Fibroblast of villous mesenchyme (primary cell): ENCODE data around the gene MPIG6B. TPM values are rescaled to one million over a fixed set of nuclear protein-coding genes. Genes with fewer than 3 reads are reported as not detected.

Experiments used
- DNase-seq: peaks from one replicate; pipeline ENCODE4 v3.0.0-alpha.2; 2010; ENCODE audit warnings: low read depth
- H3K4me3 ChIP-seq: 2 replicates; pipeline ENCODE4 v1.5.1; 2011; ENCODE audit warnings: low read depth, mild to moderate bottlenecking, low read length
- total RNA-seq: library from RNA; depleted of rRNA; stranded (reverse); fragments of >200 nt; gene quantifications from 2 replicates; pipeline ENCODE4 v1.2.3, GENCODE V29; 2012
- TF ChIP-seq, protein P1 (sequence below): IDR thresholded peaks from 2 replicates; pipeline ENCODE4 v1.5.1; 2012; ENCODE audit warnings: low read depth, mild to moderate bottlenecking, low read length; ENCODE audit not compliant: insufficient read depth

Gene MPIG6B
- total RNA-seq, 1 donor, result not detected

GRCh38 chr6:31749301-31750036 is 26.3 kb downstream of the MPIG6B start:
- TF ChIP-seq, protein P1, sequence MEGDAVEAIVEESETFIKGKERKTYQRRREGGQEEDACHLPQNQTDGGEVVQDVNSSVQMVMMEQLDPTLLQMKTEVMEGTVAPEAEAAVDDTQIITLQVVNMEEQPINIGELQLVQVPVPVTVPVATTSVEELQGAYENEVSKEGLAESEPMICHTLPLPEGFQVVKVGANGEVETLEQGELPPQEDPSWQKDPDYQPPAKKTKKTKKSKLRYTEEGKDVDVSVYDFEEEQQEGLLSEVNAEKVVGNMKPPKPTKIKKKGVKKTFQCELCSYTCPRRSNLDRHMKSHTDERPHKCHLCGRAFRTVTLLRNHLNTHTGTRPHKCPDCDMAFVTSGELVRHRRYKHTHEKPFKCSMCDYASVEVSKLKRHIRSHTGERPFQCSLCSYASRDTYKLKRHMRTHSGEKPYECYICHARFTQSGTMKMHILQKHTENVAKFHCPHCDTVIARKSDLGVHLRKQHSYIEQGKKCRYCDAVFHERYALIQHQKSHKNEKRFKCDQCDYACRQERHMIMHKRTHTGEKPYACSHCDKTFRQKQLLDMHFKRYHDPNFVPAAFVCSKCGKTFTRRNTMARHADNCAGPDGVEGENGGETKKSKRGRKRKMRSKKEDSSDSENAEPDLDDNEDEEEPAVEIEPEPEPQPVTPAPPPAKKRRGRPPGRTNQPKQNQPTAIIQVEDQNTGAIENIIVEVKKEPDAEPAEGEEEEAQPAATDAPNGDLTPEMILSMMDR, result no peak
- DNase-seq, result no peak
- H3K4me3 ChIP-seq, result no peak overlapping the region

- no peak overlapping the region for H3K4me3 ChIP-seq
- DNase-seq, result peak; percentile 83
- TF ChIP-seq, protein P1, result no peak
Measured at GRCh38 chr6:31750411-31751022, 27.3 kb downstream of the MPIG6B start.

DNA sequence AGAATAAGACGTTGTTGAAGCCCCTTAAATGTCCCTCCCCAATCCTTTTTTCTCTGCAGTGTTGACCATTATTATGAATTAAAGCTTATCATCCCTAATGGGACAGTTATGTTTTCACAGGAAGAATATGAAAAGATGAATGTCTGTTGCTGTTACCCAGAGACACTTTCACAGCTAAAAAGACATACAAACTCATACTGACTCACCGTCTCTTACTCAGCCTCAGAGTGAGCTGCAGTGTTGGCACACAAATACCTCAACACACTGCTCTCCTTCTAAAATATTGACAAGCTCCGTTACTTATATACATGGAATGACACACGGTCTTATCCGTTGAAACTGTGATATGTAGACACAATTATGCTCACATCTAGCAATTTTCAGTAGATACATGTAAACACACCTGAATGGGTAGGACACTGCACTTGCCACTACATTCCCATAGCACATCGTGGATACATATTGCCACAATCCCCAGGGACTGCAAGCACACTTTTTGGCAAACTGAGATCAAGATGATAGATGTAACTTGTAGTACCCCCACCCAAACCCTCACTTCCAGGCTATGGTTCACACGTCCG is 29.7 kb downstream of the MPIG6B start:
- peak; percentile 45 for DNase-seq
- TF ChIP-seq, protein P1, result no peak
- no peak overlapping the region for H3K4me3 ChIP-seq

GRCh38 chr6:31758281-31758680 is 35.1 kb downstream of the MPIG6B start:
- DNase-seq, result no peak
- no peak overlapping the region for H3K4me3 ChIP-seq
- TF ChIP-seq, protein P1, result no peak

DNA sequence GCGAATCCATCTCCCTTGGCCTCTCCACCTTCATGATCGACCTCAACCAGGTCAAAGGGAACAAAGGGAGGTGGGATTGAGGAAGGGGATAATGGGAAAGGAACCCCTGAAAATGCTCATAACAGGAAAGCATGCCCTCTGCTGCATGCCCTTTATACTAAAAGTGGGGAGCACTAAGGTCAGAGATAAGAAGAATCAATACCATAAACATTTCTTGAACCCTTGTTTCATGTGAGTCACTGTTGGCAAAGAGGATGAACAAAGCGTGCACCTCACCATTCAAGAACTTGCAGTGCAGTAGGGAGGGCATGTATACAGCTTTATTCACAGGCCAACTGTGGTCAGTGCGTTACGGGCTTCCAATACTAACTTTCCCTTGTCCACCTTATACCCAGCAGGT is 37.6 kb downstream of the MPIG6B start:
- TF ChIP-seq, protein P1, result no peak

GRCh38 chr6:31761343-31761742 is 38.2 kb downstream of the MPIG6B start:
- H3K4me3 ChIP-seq, result no peak overlapping the region
- TF ChIP-seq, protein P1, result no peak
- no peak for DNase-seq

More for the DNA sequence above, 37.6 kb downstream of the MPIG6B start:
- DNase-seq, result no peak
- H3K4me3 ChIP-seq, result no peak overlapping the region
